ENCODE data around the gene ROMO1.

GRCh38 chr20:35714127-35714526, 14.9 kb downstream of the ROMO1 start:
- TF ChIP-seq CTCF (IDR thresholded peaks at IDR 0.05) (no peak), POLR2A (IDR thresholded peaks at IDR 0.05) (no peak)

Measured in prostate gland (tissue), 2 donors.